Transverse colon (tissue), 4 donors: ENCODE results near the gene HCK. TPM values are rescaled to one million over a fixed set of nuclear protein-coding genes. Genes with fewer than 3 reads are reported as not detected.

Experiments
- small RNA-seq, 4 donors: library from RNA; depleted of rRNA; stranded (forward); fragments of <200 nt; gene quantifications; one replicate each; pipeline ENCODE3, GENCODE V24; 2016
- total RNA-seq, 4 donors: library from RNA; depleted of rRNA; stranded (reverse); fragments of >200 nt; gene quantifications; one replicate each; pipeline ENCODE4 v1.1.0, GENCODE V29; 2016

Gene HCK
- total RNA-seq, 4 donors from 2014 or later = 9.7 to 22.7 (median 11.7) TPM

Small RNAs within 50 kb of the gene (small RNA-seq; reads per million reads assigned to genes)
- gene RNA5SP481 (0 to 0.83 (median 0.46) reads per million in 4 donors), gene RNA5SP482 (0 to 0.36 (median 0.23) reads per million in 4 donors)

Other genes starting within 250 kb of the HCK start
- under 1 TPM in 1 of 4 donors, not detected in 3; 0.16 TPM for gene MYLK2, start 232.9 kb upstream of the HCK start, total RNA-seq
- gene FOXS1, start 206.6 kb upstream of the HCK start, total RNA-seq = under 1 TPM in 1 of 4 donors, not detected in 3; 0.55 TPM
- 1 to 10 TPM in 1 of 4 donors, not detected in 3; 1.1 TPM for gene DUSP15, start 181.7 kb upstream of the HCK start, total RNA-seq
- not detected for gene TTLL9, start 181.6 kb upstream of the HCK start, total RNA-seq
- 1 to 10 TPM; 2.2 to 9.2 (median 6.5) TPM for gene PDRG1, start 100.2 kb upstream of the HCK start, total RNA-seq
- under 1 TPM in 1 of 4 donors, not detected in 3; under 0.01 TPM for gene XKR7, start 84.1 kb upstream of the HCK start, total RNA-seq
- gene CCM2L, start 41.8 kb upstream of the HCK start, total RNA-seq = 1 to 10 TPM; 1.7 to 4.9 (median 3.0) TPM
- gene TM9SF4, start 57.5 kb downstream of the HCK start, total RNA-seq = 10 to 100 TPM; 35.5 to 44.8 (median 42.6) TPM
- gene PLAGL2, start 155.5 kb downstream of the HCK start, total RNA-seq = 10 to 100 TPM in 2 of 4 donors, 1 to 10 TPM in 2; 6.6 to 24.9 (median 11.8) TPM
- 10 to 100 TPM; 13.8 to 96.1 (median 49.6) TPM for gene POFUT1, start 155.6 kb downstream of the HCK start, total RNA-seq
- 10 to 100 TPM; 26.6 to 46.5 (median 37.5) TPM for gene KIF3B, start 225.4 kb downstream of the HCK start, total RNA-seq